HS-27A (cell line): ENCODE results near the gene DGCR8.

Source experiments
- DNase-seq: peaks from one replicate; pipeline ENCODE4 v3.0.0-alpha.2; 2012; ENCODE audit warnings: low read depth, missing footprints

DGCR8 gene

GRCh38 chr22:20090730-20091240 lies 10.7 kb downstream of the DGCR8 start:
- DNase-seq, result no peak

- no peak for DNase-seq
Observed at GRCh38 chr22:20091690-20092476, 11.8 kb downstream of the DGCR8 start.

- no peak for DNase-seq
Observed at GRCh38 chr22:20092477-20092854, 12.4 kb downstream of the DGCR8 start.

GRCh38 chr22:20093418-20094196 lies 13.6 kb downstream of the DGCR8 start:
- DNase-seq, result no peak

- no peak for DNase-seq
Observed at GRCh38 chr22:20094197-20094807, 14.3 kb downstream of the DGCR8 start.

- no peak for DNase-seq
Observed at GRCh38 chr22:20095521-20095920, 15.5 kb downstream of the DGCR8 start.

- DNase-seq, result no peak
Observed at GRCh38 chr22:20096574-20097420, 16.8 kb downstream of the DGCR8 start.

- DNase-seq, result no peak
Observed at GRCh38 chr22:20099099-20099711, 19.2 kb downstream of the DGCR8 start.

GRCh38 chr22:20101638-20102037 lies 21.6 kb downstream of the DGCR8 start:
- DNase-seq, result no peak

- DNase-seq, result no peak
Observed at GRCh38 chr22:20102203-20102780, 22.3 kb downstream of the DGCR8 start.

- DNase-seq, result no peak
Observed at GRCh38 chr22:20105456-20106204, 25.6 kb downstream of the DGCR8 start.

- no peak for DNase-seq
Observed at GRCh38 chr22:20106205-20106848, 26.3 kb downstream of the DGCR8 start.

- DNase-seq, result no peak
Observed at GRCh38 chr22:20106849-20107237, 26.8 kb downstream of the DGCR8 start.

GRCh38 chr22:20107471-20107901 lies 27.4 kb downstream of the DGCR8 start:
- no peak for DNase-seq

GRCh38 chr22:20107951-20108756 lies 28.1 kb downstream of the DGCR8 start:
- DNase-seq, result no peak

- no peak for DNase-seq
Observed at GRCh38 chr22:20108757-20109230, 28.8 kb downstream of the DGCR8 start.

- no peak for DNase-seq
Observed at GRCh38 chr22:20109411-20110358, 29.6 kb downstream of the DGCR8 start.
